Neural cell (in vitro differentiated cells): ENCODE measurements around the gene ZNF483. TPM values are rescaled to one million over a fixed set of nuclear protein-coding genes. Genes with fewer than 3 reads are reported as not detected.
"Not testable (repeated sequence)": the region's sequence is repeated elsewhere in the genome, so short reads cannot be mapped to it uniquely, and the experiment has no call there.

Source experiments
- H2AFZ ChIP-seq: fragments of 200-600, 300-800 bp; sonication (generic), shearing (Covaris generic); 2 replicates; pipeline ENCODE4 v1.6.0; 2014; ENCODE audit warnings: low read depth, mild to moderate bottlenecking, antibody characterized with exemption, low read length, moderate library complexity
- H3F3A ChIP-seq: fragments of 200-600 bp; shearing (Covaris generic); 2 replicates; pipeline ENCODE4 v1.6.1; 2016; ENCODE audit warnings: mild to moderate bottlenecking, moderate library complexity, mixed read lengths, antibody characterized with exemption, low read length; ENCODE audit not compliant: insufficient read depth, poor library complexity, severe bottlenecking
- H3K27ac ChIP-seq: fragments of 200-600, 300-800 bp; sonication (generic), shearing (Covaris generic); 2 replicates; pipeline ENCODE4 v1.5.1; 2014; ENCODE audit warnings: mild to moderate bottlenecking, low read length, moderate library complexity
- H3K27me3 ChIP-seq: fragments of 300-800, 200-600 bp; sonication (generic), shearing (Covaris generic); 2 replicates; pipeline ENCODE4 v1.6.0; 2014; ENCODE audit warnings: mild to moderate bottlenecking, low read depth, low read length, moderate library complexity; ENCODE audit not compliant: insufficient read depth
- H3K36me3 ChIP-seq: fragments of 300-800, 200-600 bp; sonication (generic), shearing (Covaris generic); 2 replicates; pipeline ENCODE4 v1.5.1; 2014; ENCODE audit warnings: mild to moderate bottlenecking, antibody characterized with exemption, low read length, moderate library complexity; ENCODE audit not compliant: insufficient read depth
- H3K4me2 ChIP-seq: fragments of 300-800, 200-600 bp; sonication (generic), shearing (Covaris generic); 2 replicates; pipeline ENCODE4 v1.6.0; 2014; ENCODE audit warnings: mild to moderate bottlenecking, low read length
- H3K4me3 ChIP-seq: fragments of 300-800, 200-600 bp; sonication (generic), shearing (Covaris generic); 2 replicates; pipeline ENCODE4 v1.5.1; 2014; ENCODE audit warnings: mild to moderate bottlenecking, low read length, moderate library complexity
- H3K79me2 ChIP-seq: fragments of 200-600 bp; shearing (Covaris generic); replicated peaks from 2 replicates; pipeline ENCODE4 v1.6.0; 2014; ENCODE audit warnings: mild to moderate bottlenecking, low read length, moderate library complexity; ENCODE audit not compliant: insufficient read depth
- H3K9ac ChIP-seq: fragments of 300-800, 200-600 bp; sonication (generic), shearing (Covaris generic); 2 replicates; pipeline ENCODE4 v1.6.1; 2016; ENCODE audit warnings: mild to moderate bottlenecking, low read length, mixed read lengths
- H3K9me2 ChIP-seq: fragments of 200-600 bp; shearing (Covaris generic); 2 replicates; pipeline ENCODE4 v1.6.1; 2016; ENCODE audit warnings: mild to moderate bottlenecking, low read length, mixed read lengths; ENCODE audit not compliant: insufficient read depth
- H3K9me3 ChIP-seq: fragments of 200-600, 300-800 bp; sonication (generic), shearing (Covaris generic); 2 replicates; pipeline ENCODE4 v1.6.1; 2016; ENCODE audit warnings: mild to moderate bottlenecking, mixed run types, low read length, moderate library complexity, mixed read lengths
- H4K20me1 ChIP-seq: fragments of 200-600 bp; shearing (Covaris generic); 2 replicates; pipeline ENCODE4 v1.6.1; 2016; ENCODE audit warnings: mild to moderate bottlenecking, mixed run types; ENCODE audit not compliant: insufficient read depth
- EP300 ChIP-seq: fragments of 450-650 bp; conservative IDR thresholded peaks from 2 replicates; pipeline ENCODE4 v1.6.1; 2014; ENCODE audit warnings: antibody characterized with exemption, mild to moderate bottlenecking, moderate library complexity; ENCODE audit not compliant: poor library complexity, severe bottlenecking
- EZH2 ChIP-seq: fragments of 200-600, 300-800 bp; shearing (Covaris generic), sonication (generic); IDR thresholded peaks from 2 replicates; pipeline ENCODE4 v1.6.1; 2014; ENCODE audit warnings: antibody characterized with exemption, low read length, borderline replicate concordance, mild to moderate bottlenecking; ENCODE audit not compliant: insufficient read depth, poor library complexity, severe bottlenecking
- MXI1 ChIP-seq: fragments of 450-650 bp; conservative IDR thresholded peaks from 2 replicates; pipeline ENCODE4 v1.6.1; 2014; ENCODE audit warnings: antibody characterized with exemption, mild to moderate bottlenecking; ENCODE audit not compliant: poor library complexity, severe bottlenecking
- POLR2AphosphoS5 ChIP-seq: IDR thresholded peaks from 2 replicates; pipeline ENCODE4 v1.6.1; 2012
- RAD21 ChIP-seq: fragments of 450-650 bp; conservative IDR thresholded peaks from 2 replicates; pipeline ENCODE4 v1.6.1; 2014; ENCODE audit warnings: antibody characterized with exemption, mild to moderate bottlenecking, moderate library complexity
- REST ChIP-seq: IDR thresholded peaks from 2 replicates; pipeline ENCODE4 v1.6.1; 2012; ENCODE audit warnings: borderline replicate concordance
- SMC3 ChIP-seq: fragments of 450-650 bp; conservative IDR thresholded peaks from 2 replicates; pipeline ENCODE4 v1.6.1; 2014; ENCODE audit warnings: antibody characterized with exemption, mild to moderate bottlenecking, moderate library complexity; ENCODE audit not compliant: poor library complexity
- TAF1 ChIP-seq: IDR thresholded peaks from 2 replicates; pipeline ENCODE4 v1.6.1; 2012; ENCODE audit warnings: low read depth
- polyA plus RNA-seq: library from polyadenylated mRNA; depleted of rRNA; stranded (reverse); fragments of >200 nt; gene quantifications from 2 replicates; pipeline ENCODE4 v1.2.3, GENCODE V29; 2014
- TF ChIP-seq, protein P1 (sequence below): fragments of 450-650 bp; IDR thresholded peaks from 2 replicates; pipeline ENCODE4 v1.5.1; 2014; ENCODE audit warnings: antibody characterized with exemption, mild to moderate bottlenecking, moderate library complexity; ENCODE audit not compliant: poor library complexity, severe bottlenecking

ZNF483 gene
- polyA plus RNA-seq, 1 donor from 2014 or later, result 2.9 TPM

GRCh38 chr9:111502506-111502905 is 22.5 kb upstream of the ZNF483 start:
- Histone ChIP-seq H3K9me2 (no peaks in the 10 kb centered on the region), H3K27ac (no peak overlapping the region), H2AFZ (no peak overlapping the region), H3K9me3 (no peaks in the 10 kb centered on the region), H3F3A (no peaks in the 10 kb centered on the region), H3K79me2 (no peaks in the 10 kb centered on the region), H3K9ac (no peak overlapping the region), H3K36me3 (no peaks in the 10 kb centered on the region), H3K4me3 (no peak overlapping the region), H4K20me1 (no peaks in the 10 kb centered on the region), H3K4me2 (no peak overlapping the region), H3K27me3 (no peaks in the 10 kb centered on the region)
- no peak for TF ChIP-seq RAD21
- TF ChIP-seq EP300, result no peak
- TF ChIP-seq POLR2AphosphoS5, result no peak
- TF ChIP-seq, protein P1, sequence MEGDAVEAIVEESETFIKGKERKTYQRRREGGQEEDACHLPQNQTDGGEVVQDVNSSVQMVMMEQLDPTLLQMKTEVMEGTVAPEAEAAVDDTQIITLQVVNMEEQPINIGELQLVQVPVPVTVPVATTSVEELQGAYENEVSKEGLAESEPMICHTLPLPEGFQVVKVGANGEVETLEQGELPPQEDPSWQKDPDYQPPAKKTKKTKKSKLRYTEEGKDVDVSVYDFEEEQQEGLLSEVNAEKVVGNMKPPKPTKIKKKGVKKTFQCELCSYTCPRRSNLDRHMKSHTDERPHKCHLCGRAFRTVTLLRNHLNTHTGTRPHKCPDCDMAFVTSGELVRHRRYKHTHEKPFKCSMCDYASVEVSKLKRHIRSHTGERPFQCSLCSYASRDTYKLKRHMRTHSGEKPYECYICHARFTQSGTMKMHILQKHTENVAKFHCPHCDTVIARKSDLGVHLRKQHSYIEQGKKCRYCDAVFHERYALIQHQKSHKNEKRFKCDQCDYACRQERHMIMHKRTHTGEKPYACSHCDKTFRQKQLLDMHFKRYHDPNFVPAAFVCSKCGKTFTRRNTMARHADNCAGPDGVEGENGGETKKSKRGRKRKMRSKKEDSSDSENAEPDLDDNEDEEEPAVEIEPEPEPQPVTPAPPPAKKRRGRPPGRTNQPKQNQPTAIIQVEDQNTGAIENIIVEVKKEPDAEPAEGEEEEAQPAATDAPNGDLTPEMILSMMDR, result no peak

- not testable (repeated sequence) for H2AFZ ChIP-seq, H3K9ac ChIP-seq, H3F3A ChIP-seq, H3K27me3 ChIP-seq, H3K4me2 ChIP-seq, H3K4me3 ChIP-seq, H3K9me2 ChIP-seq, H3K27ac ChIP-seq, H4K20me1 ChIP-seq, H3K79me2 ChIP-seq, H3K9me3 ChIP-seq, H3K36me3 ChIP-seq
Measured at GRCh38 chr9:111511581-111511980, 13.4 kb upstream of the ZNF483 start.

GRCh38 chr9:111514967-111515366 is 10.0 kb upstream of the ZNF483 start:
- Histone ChIP-seq H3K4me3 (no peak overlapping the region), H3K27ac (no peak overlapping the region), H3F3A (no peaks in the 10 kb centered on the region), H3K4me2 (no peak overlapping the region), H3K36me3 (no peaks in the 10 kb centered on the region), H4K20me1 (no peaks in the 10 kb centered on the region), H3K79me2 (no peaks in the 10 kb centered on the region), H2AFZ (no peak overlapping the region), H3K27me3 (no peaks in the 10 kb centered on the region), H3K9me2 (no peaks in the 10 kb centered on the region), H3K9ac (no peak overlapping the region), H3K9me3 (no peaks in the 10 kb centered on the region)
- no peak for TF ChIP-seq RAD21
- no peak for TF ChIP-seq POLR2AphosphoS5
- TF ChIP-seq, protein P1, result no peak
- TF ChIP-seq TAF1, result no peak
- no peak for TF ChIP-seq MXI1
- TF ChIP-seq REST, result no peak
- TF ChIP-seq SMC3, result no peak
- TF ChIP-seq EP300, result no peak
- no peak for TF ChIP-seq EZH2
